Mucosa of descending colon (tissue), 3 donors: ENCODE measurements around the gene EFNA2. TPM values are rescaled to one million over a fixed set of nuclear protein-coding genes. Genes with fewer than 3 reads are reported as not detected.

Experiments
- ATAC-seq: fragments of 200-7000 bp; cut with Tn5 transposase; one replicate; pipeline ENCODE4 v1.9.1; 2020; ENCODE audit warnings: mild to moderate bottlenecking, moderate library complexity
- DNase-seq, 3 donors: peaks; one replicate each; pipeline ENCODE4 v3.0.0-alpha.2; 2020
- H3K36me3 ChIP-seq: fragments of 200-600 bp; one replicate; pipeline ENCODE4 v1.8.0; 2021; ENCODE audit warnings: low read depth, mild to moderate bottlenecking
- H3K4me1 ChIP-seq: fragments of 200-600 bp; one replicate; pipeline ENCODE4 v1.8.0; 2021; ENCODE audit warnings: low read depth, mild to moderate bottlenecking
- H3K4me3 ChIP-seq: fragments of 200-600 bp; one replicate; pipeline ENCODE4 v1.8.0; 2021; ENCODE audit warnings: mild to moderate bottlenecking
- H3K9me3 ChIP-seq: fragments of 200-600 bp; one replicate; pipeline ENCODE4 v1.8.0; 2021; ENCODE audit warnings: mild to moderate bottlenecking
- CTCF ChIP-seq: fragments of 200-600 bp; IDR thresholded peaks from one replicate; pipeline ENCODE4 v1.8.0; 2022; ENCODE audit warnings: antibody characterized with exemption, mild to moderate bottlenecking
- intact Hi-C, 2 donors: fragments of 100-400 bp; cut with DNase I in 1 of 2; cut with micrococcal nuclease in 1 of 2; formaldehyde crosslinking; loops; one replicate each; pipeline versions ENCODE4 v1.11.0 to v1.11.1; 2022; cut with DNase I, micrococcal nuclease
- total RNA-seq, 3 donors: library from RNA; stranded (reverse); fragmentation: NEBNext Ultra II Directional in 2 of 3; extraction: Animal tissue kit (Norgen Biotek cat#: 25700) in 2 of 3; gene quantifications; one replicate each; pipeline versions ENCODE4 v1.2.1 to v1.2.4, GENCODE V29; 2021 to 2023
- donor health status: DM: no; HTN: no; CAD: no; lungs with moderate emphysema.
- donor health status: DM: no; HTN: no; CAD: no.
- donor health status: DM: no; HTN: yes; CAD: no.

Gene EFNA2
- total RNA-seq, 3 donors from 2014 or later: 19.0 to 62.2 (median 61.7) TPM

GRCh38 chr19:1266916-1267476 is 18.7 kb upstream of the EFNA2 start:
- DNase-seq: peak; percentile 83 to 91 (median 87)
- Histone ChIP-seq H3K4me3 (peak overlapping the region; percentile 13), H3K9me3 (no peaks in the 10 kb centered on the region), H3K36me3 (no peaks in the 10 kb centered on the region), H3K4me1 (peaks cover 69% of the 10 kb centered on the region)
- intact Hi-C loops: loop anchor here in 1 of 2 donors (2.0 kb wide), 1 partner anchor 24 kb away; no protein-coding TSS in a partner anchor
- peak; percentile 86 for TF ChIP-seq CTCF
- ATAC-seq: peak; percentile 49

- no peak for TF ChIP-seq CTCF
- no peak for ATAC-seq
- Histone ChIP-seq H3K4me1 (peaks cover 69% of the 10 kb centered on the region), H3K36me3 (peaks cover 2% of the 10 kb centered on the region), H3K4me3 (no peak overlapping the region), H3K9me3 (no peaks in the 10 kb centered on the region)
- peak in 1 of 3 donors; percentile 57 for DNase-seq
- intact Hi-C loops: loop anchor here in 1 of 2 donors (2.0 kb wide), 1 partner anchor 25 kb away; no protein-coding TSS in a partner anchor
Observed at GRCh38 chr19:1267477-1268225, 18.0 kb upstream of the EFNA2 start.

- no peaks in the 10 kb centered on the region for H3K9me3 ChIP-seq
- H3K4me1 ChIP-seq: peaks cover 74% of the 10 kb centered on the region
- no peak for TF ChIP-seq CTCF
- H3K36me3 ChIP-seq: peaks cover 10% of the 10 kb centered on the region
- peak overlapping the region; percentile 86 for H3K4me3 ChIP-seq
- DNase-seq (peak in 1 of 3 donors; percentile 78), ATAC-seq (no peak)
- intact Hi-C loops: no loop called here
Observed at GRCh38 chr19:1268226-1269064, 17.2 kb upstream of the EFNA2 start.

GRCh38 chr19:1269065-1269477 is 16.6 kb upstream of the EFNA2 start, which contains the start of gene CIRBP:
Gene CIRBP, plus strand, starts transcription at chr19:1269332. Its CDS starts 1,602 bp downstream, at chr19:1270934.
- H3K36me3 ChIP-seq: peaks cover 14% of the 10 kb centered on the region
- TF ChIP-seq CTCF: no peak
- no peaks in the 10 kb centered on the region for H3K9me3 ChIP-seq
- peaks cover 79% of the 10 kb centered on the region for H3K4me1 ChIP-seq
- H3K4me3 ChIP-seq: peak within 1 kb of the TSS; percentile 86
- peak; percentile 100 for DNase-seq
- ATAC-seq: peak; percentile 77
- intact Hi-C loops: no loop called here

- peak; percentile 39 for ATAC-seq
- H3K36me3 ChIP-seq: peaks cover 19% of the 10 kb centered on the region
Observed at GRCh38 chr19:1269478-1270212, 16.0 kb upstream of the EFNA2 start.

More at GRCh38 chr19:1269478-1270212, 16.0 kb upstream of the EFNA2 start:
- H3K4me1 ChIP-seq: peaks cover 84% of the 10 kb centered on the region
- peak; percentile 86 to 93 (median 92) for DNase-seq
- peak overlapping the region; percentile 86 for H3K4me3 ChIP-seq
- intact Hi-C loops: no loop called here
- H3K9me3 ChIP-seq: no peaks in the 10 kb centered on the region
- TF ChIP-seq CTCF: peak; percentile 7
